HFF-Myc (cell line): ENCODE data around the gene GDF9.

ENCODE experiments used
- DNase-seq: peaks from one replicate; pipeline ENCODE4 v3.0.0-alpha.2; 2011; ENCODE audit warnings: low read depth; ENCODE audit errors: extremely low read depth
- H3K4me3 ChIP-seq: replicated peaks from 2 replicates; pipeline ENCODE4 v1.5.1; 2011; ENCODE audit warnings: low read depth, mild to moderate bottlenecking, control low read depth, low read length
- CTCF ChIP-seq: IDR thresholded peaks from 2 replicates; pipeline ENCODE4 v1.5.1; 2012; ENCODE audit warnings: mild to moderate bottlenecking, low read depth, low read length, control low read depth; ENCODE audit errors: missing control alignments

GDF9 gene

GRCh38 chr5:132821791-132822190 is 44.5 kb downstream of the GDF9 start:
- DNase-seq, result no peak
- no peak for TF ChIP-seq CTCF

GRCh38 chr5:132821350-132821749 is 44.9 kb downstream of the GDF9 start:
- DNase-seq, result no peak
- no peak for TF ChIP-seq CTCF
- no peak overlapping the region for H3K4me3 ChIP-seq

More at GRCh38 chr5:132821791-132822190, 44.5 kb downstream of the GDF9 start:
- H3K4me3 ChIP-seq, result no peak overlapping the region

- DNase-seq, result peak; percentile 72
- H3K4me3 ChIP-seq, result no peak overlapping the region
- peak; percentile 88 for TF ChIP-seq CTCF
These were observed 46.0 kb downstream of the GDF9 start for GRCh38 chr5:132820162-132820754.

- DNase-seq, result no peak
- no peak for TF ChIP-seq CTCF
- no peak overlapping the region for H3K4me3 ChIP-seq
These were observed 46.8 kb downstream of the GDF9 start for GRCh38 chr5:132819468-132819867.

- no peak for DNase-seq
- no peak for TF ChIP-seq CTCF
- no peak overlapping the region for H3K4me3 ChIP-seq
These were observed 49.3 kb downstream of the GDF9 start for GRCh38 chr5:132817011-132817410.

GRCh38 chr5:132816554-132816953 is 49.7 kb downstream of the GDF9 start:
- no peak overlapping the region for H3K4me3 ChIP-seq
- DNase-seq, result no peak
- TF ChIP-seq CTCF, result no peak

- H3K4me3 ChIP-seq, result no peak overlapping the region
- TF ChIP-seq CTCF, result no peak
- DNase-seq, result no peak
These were observed 50.2 kb downstream of the GDF9 start for GRCh38 chr5:132816083-132816482.
